Right forelimb (tissue), 1 donor: ENCODE measurements around the gene SPTBN5.

ENCODE experiments used
- DNase-seq: peaks from one replicate; pipeline ENCODE4 v3.0.0-alpha.2; 2018

SPTBN5 gene

GRCh38 chr15:41865490-41866055, 28.3 kb downstream of the SPTBN5 start:
- DNase-seq, result no peak

GRCh38 chr15:41862515-41863116, 31.2 kb downstream of the SPTBN5 start:
- no peak for DNase-seq

GRCh38 chr15:41861736-41862356, 32.0 kb downstream of the SPTBN5 start:
- no peak for DNase-seq

GRCh38 chr15:41860049-41860828, 33.6 kb downstream of the SPTBN5 start:
- DNase-seq, result no peak

GRCh38 chr15:41858756-41859155, 35.1 kb downstream of the SPTBN5 start:
- no peak for DNase-seq

GRCh38 chr15:41857316-41857715, 36.5 kb downstream of the SPTBN5 start:
- DNase-seq, result no peak

GRCh38 chr15:41856716-41857115, 37.1 kb downstream of the SPTBN5 start:
- no peak for DNase-seq

- DNase-seq, result no peak
Measured at GRCh38 chr15:41856262-41856661, 37.6 kb downstream of the SPTBN5 start.

- no peak for DNase-seq
Measured at GRCh38 chr15:41855261-41855961, 38.4 kb downstream of the SPTBN5 start.

GRCh38 chr15:41854443-41854842, 39.4 kb downstream of the SPTBN5 start:
- DNase-seq, result no peak

- DNase-seq, result no peak
Measured at GRCh38 chr15:41853831-41854230, 40.0 kb downstream of the SPTBN5 start.

- DNase-seq, result no peak
Measured at GRCh38 chr15:41852736-41853590, 40.9 kb downstream of the SPTBN5 start.

- DNase-seq, result no peak
Measured at GRCh38 chr15:41851755-41852370, 42.0 kb downstream of the SPTBN5 start.

- DNase-seq, result no peak
Measured at GRCh38 chr15:41851167-41851523, 42.7 kb downstream of the SPTBN5 start.

- DNase-seq, result no peak
Measured at GRCh38 chr15:41850482-41851166, 43.2 kb downstream of the SPTBN5 start.

GRCh38 chr15:41849861-41850260, 44.0 kb downstream of the SPTBN5 start:
- no peak for DNase-seq

GRCh38 chr15:41849204-41849603, 44.6 kb downstream of the SPTBN5 start:
- DNase-seq, result no peak

- DNase-seq, result no peak
Measured at GRCh38 chr15:41848631-41849030, 45.2 kb downstream of the SPTBN5 start.

- DNase-seq, result no peak
Measured at GRCh38 chr15:41847981-41848380, 45.9 kb downstream of the SPTBN5 start.

GRCh38 chr15:41847206-41847605, 46.6 kb downstream of the SPTBN5 start:
- DNase-seq, result no peak

- no peak for DNase-seq
Measured at GRCh38 chr15:41844814-41845213, 49.0 kb downstream of the SPTBN5 start.
